ENCODE measurements around the gene HSPA8. TPM values are rescaled to one million over a fixed set of nuclear protein-coding genes. Genes with fewer than 3 reads are reported as not detected.

The HSPA8 gene
- total and polyA plus RNA-seq, 2 of the 13 experiments (the other 11 are each of a cell fraction or from before 2014, with no cell fraction given) = 936 to 2,151 TPM

GRCh38 chr11:123073343-123074057 lies 11.6 kb upstream of the HSPA8 start:
- H4K20me1 ChIP-seq (ENCODE audit: insufficient read depth, low read length) = no peaks in the 10 kb centered on the region
- no peaks in the 10 kb centered on the region for H3K4me1 ChIP-seq (ENCODE audit: insufficient read depth, low read length)
- DNase-seq (ENCODE audit: low spot score) (no peak), ATAC-seq (no peak), FAIRE-seq (no peak)
- intact Hi-C loops (cut with micrococcal nuclease; ENCODE audit: unreplicated experiment) = no loop called here
- H3K79me2 ChIP-seq (ENCODE audit: insufficient read depth, low read length) = no peaks in the 10 kb centered on the region
- 91% methylated on average over 14 of the region's 14 CpGs for WGBS (ENCODE audit: low lambda C conversion rate)
- ChIA-PET POLR2A (interaction anchor here (1.6 kb wide), 1 partner anchor 12 kb away, joined by 3 read pairs; the partner anchor contains the start of gene HSPA8), CTCF (ENCODE audit: low intra/inter-chr PET ratio, low total read pairs) (no interaction called here)
- no peaks in the 10 kb centered on the region for H3K27me3 ChIP-seq (ENCODE audit: control insufficient read depth in 1 of 2, insufficient read depth in 2 of 2, low read length in 2 of 2)
- H3K27ac ChIP-seq (ENCODE audit: extremely low read length, insufficient read depth, low read length) = no peak overlapping the region
- no peaks in the 10 kb centered on the region for H3K36me3 ChIP-seq (replicated peaks in 1 of 2; ENCODE audit: control insufficient read depth in 1 of 2, insufficient read depth in 2 of 2, low read length in 2 of 2)
- H3K9me3 ChIP-seq (ENCODE audit: low read length) = no peaks in the 10 kb centered on the region
- in situ Hi-C loops (cut with HindIII; ENCODE audit: extremely low pct_ligation_motif_present, low pct_unique_long_range_greater_than_20kb) = no loop called here
- TF ChIP-seq MLLT10 (CRISPR knock-in tag; IDR thresholded peaks at IDR 0.05) = no peak
- no peak for TF ChIP-seq DPF2 (CRISPR knock-in tag; IDR thresholded peaks at IDR 0.05; ENCODE audit: borderline replicate concordance, low read depth)
- no peak for TF ChIP-seq CEBPZ (IDR thresholded peaks at IDR 0.05; ENCODE audit: low read length)
- no peak for TF ChIP-seq SKIL (CRISPR knock-in tag; IDR thresholded peaks at IDR 0.05; ENCODE audit: borderline replicate concordance)
- TF ChIP-seq ZNF3 (CRISPR knock-in tag; IDR thresholded peaks at IDR 0.05) = no peak
- no peak for TF ChIP-seq MAFF (IDR thresholded peaks at IDR 0.05; ENCODE audit: low read depth, low read length)
- no peak for TF ChIP-seq ZNF678 (CRISPR knock-in tag; IDR thresholded peaks at IDR 0.05)
- H3K4me3 ChIP-seq (replicated peaks in 1 of 3; ENCODE audit: insufficient read depth in 1 of 3, low read depth in 2 of 3, low read length in 3 of 3) = no peak overlapping the region
- H3K4me2 ChIP-seq (ENCODE audit: low read depth, low read length) = no peak overlapping the region
- BruUV-seq (replicated peaks) = no TSS peak
- no peak overlapping the region for H3K9ac ChIP-seq (ENCODE audit: insufficient read depth, low read depth, low read length)
- H2AFZ ChIP-seq (ENCODE audit: low read length) = no peak overlapping the region
